ENCODE results near the gene TRIM24.

- TF ChIP-seq CTCF (IDR thresholded peaks at IDR 0.05 in 8 of 11, conservative IDR thresholded peaks at IDR 0.05 in 3 of 11) (no peak), POLR2AphosphoS5 (IDR thresholded peaks at IDR 0.05) (no peak)
Measured at GRCh38 chr7:138551102-138551501, 91.0 kb downstream of the TRIM24 start.

All from spleen (tissue), 7 donors.